Psoas muscle (tissue), 8 donors: ENCODE results near the gene GNAI1. TPM values are rescaled to one million over a fixed set of nuclear protein-coding genes. Genes with fewer than 3 reads are reported as not detected.

Experiments used
- ATAC-seq, 4 donors: fragments of 200-7000 bp; cut with Tn5 transposase; one replicate each; pipeline ENCODE4 v1.9.1; 2020; ENCODE audit warnings: moderate library complexity in 3 of 4, mild to moderate bottlenecking in 2 of 4
- DNase-seq, 2 donors: peaks; one replicate each; pipeline ENCODE4 v3.0.0-alpha.2; 2020
- H3K27ac ChIP-seq: fragments of 200-600 bp; one replicate; pipeline ENCODE4 v1.8.0; 2022
- H3K27me3 ChIP-seq, 3 donors: fragments of 200-600 bp in 1 of 3; one replicate each; pipeline versions ENCODE4 v1.6.1 to v1.8.0; 2013 to 2022; ENCODE audit warnings: low read length in 2 of 3, mild to moderate bottlenecking in 2 of 3, moderate library complexity in 1 of 3; ENCODE audit not compliant: insufficient read depth in 3 of 3
- H3K36me3 ChIP-seq, 2 donors: fragments of 200-600 bp in 1 of 2; one replicate each; pipeline versions ENCODE4 v1.6.1 to v1.8.0; 2013 to 2022; ENCODE audit warnings: low read depth in 1 of 2, mild to moderate bottlenecking in 1 of 2, moderate library complexity in 1 of 2; ENCODE audit not compliant: insufficient read depth in 1 of 2
- H3K4me1 ChIP-seq: fragments of 200-600 bp; one replicate; pipeline ENCODE4 v1.8.0; 2022
- H3K4me3 ChIP-seq: fragments of 200-600 bp; one replicate; pipeline ENCODE4 v1.8.0; 2022; ENCODE audit warnings: mild to moderate bottlenecking
- H3K9me3 ChIP-seq: fragments of 200-600 bp; one replicate; pipeline ENCODE4 v1.8.0; 2022
- CTCF ChIP-seq: fragments of 200-600 bp; IDR thresholded peaks from one replicate; pipeline ENCODE4 v1.8.0; 2022; ENCODE audit warnings: antibody characterized with exemption
- WGBS, 3 donors: extraction: QIAGEN DNeasy Blood & Tissue Kit; methylation state at CpG; one replicate each; pipeline versions ENCODE4 v1.1.6 to v1.1.7; 2013; 5-methylcytosine and 5-hydroxymethylcytosine counted together
- intact Hi-C, 2 donors: fragments of 100-400 bp; cut with DNase I; formaldehyde crosslinking; loops; one replicate each; pipeline versions ENCODE4 v1.11.0 to v1.14.2; 2022
- polyA plus RNA-seq, 3 donors: library from polyadenylated mRNA; stranded (reverse); fragments of 200-250 nt; gene quantifications; one replicate each; pipeline ENCODE4 v1.2.3, GENCODE V29; 2013
- total RNA-seq, 4 donors: library from RNA; stranded (reverse); fragmentation: NEBNext Ultra II Directional in 2 of 4; extraction: Animal tissue kit (Norgen Biotek cat#: 25700) in 2 of 4; gene quantifications; one replicate each; pipeline versions ENCODE4 v1.2.1 to v1.2.4, GENCODE V29; 2021 to 2023
- donor health status: healthy with polysubstance abuse.
- donor health status: DM: no; HTN: no; CAD: no; lungs with moderate emphysema.
- donor health status: Bipolar disorder and iron deficiency.
- donor health status: healthy.
- donor health status: DM: yes; HTN: yes; CAD: no.
- donor health status: DM: no; HTN: no; CAD: no.
- donor health status: DM: no; HTN: no; CAD: no.
- donor health status: DM: yes; HTN: yes; CAD: no.

Gene GNAI1
- total and polyA plus RNA-seq, 7 donors, result 3.8 to 13.7 (median 6.5) TPM

GRCh38 chr7:80275192-80275605, 140.6 kb downstream of the GNAI1 start:
- H3K27ac ChIP-seq, result no peak overlapping the region
- H3K36me3 ChIP-seq, result no peaks in the 10 kb centered on the region
- 55 to 59% (median 56%) methylated on average over 1 of the region's 1 CpG for WGBS, 3 donors
- ATAC-seq (no peak), DNase-seq (no peak)
- no peak overlapping the region for H3K4me3 ChIP-seq
- intact Hi-C loops, result no loop called here
- H3K9me3 ChIP-seq, result no peaks in the 10 kb centered on the region
- H3K4me1 ChIP-seq, result peaks cover 19% of the 10 kb centered on the region
- H3K27me3 ChIP-seq, result no peaks in the 10 kb centered on the region
- TF ChIP-seq CTCF, result no peak
